ENCODE measurements around the gene NRSN2.
"Not testable (repeated sequence)": the region's sequence is repeated elsewhere in the genome, so short reads cannot be mapped to it uniquely, and the experiment has no call there.

The NRSN2 gene

GRCh38 chr20:371755-372542, 25.0 kb downstream of the NRSN2 start:
- Mint-ChIP-seq H3K4me3 (no peak overlapping the region), H3K36me3 (ENCODE audit: low read depth) (no peaks in the 10 kb centered on the region), H3K4me1 (peaks cover 26% of the 10 kb centered on the region), H3K27ac (no peak overlapping the region), H3K9me3 (no peaks in the 10 kb centered on the region), H3K27me3 (peaks cover 6% of the 10 kb centered on the region)
- DNase-seq = no peak
- ATAC-seq = no peak

- not testable (repeated sequence) for H3K27me3 Mint-ChIP-seq; DNase-seq; H3K36me3 Mint-ChIP-seq (ENCODE audit: low read depth); H3K9me3 Mint-ChIP-seq; H3K27ac Mint-ChIP-seq; H3K4me3 Mint-ChIP-seq
- ATAC-seq = peak; percentile 75
- peaks cover 26% of the 10 kb centered on the region for H3K4me1 Mint-ChIP-seq
Observed at GRCh38 chr20:372543-373082, 25.7 kb downstream of the NRSN2 start.

- ATAC-seq (peak; percentile 13), DNase-seq (peak; percentile 18)
- peaks cover 26% of the 10 kb centered on the region for H3K4me1 Mint-ChIP-seq
- no peak overlapping the region for H3K27ac Mint-ChIP-seq
- no peaks in the 10 kb centered on the region for H3K9me3 Mint-ChIP-seq
- peaks cover 3% of the 10 kb centered on the region for H3K27me3 Mint-ChIP-seq
- H3K36me3 Mint-ChIP-seq (ENCODE audit: low read depth) = no peaks in the 10 kb centered on the region
- H3K4me3 Mint-ChIP-seq = no peak overlapping the region
Observed at GRCh38 chr20:373171-373890, 26.4 kb downstream of the NRSN2 start.

- DNase-seq (no peak), ATAC-seq (no peak)
- H3K4me1 Mint-ChIP-seq = peaks cover 30% of the 10 kb centered on the region
- no peaks in the 10 kb centered on the region for H3K9me3 Mint-ChIP-seq
- no peak overlapping the region for H3K27ac Mint-ChIP-seq
- no peak overlapping the region for H3K4me3 Mint-ChIP-seq
- H3K27me3 Mint-ChIP-seq = no peaks in the 10 kb centered on the region
- H3K36me3 Mint-ChIP-seq (ENCODE audit: low read depth) = no peaks in the 10 kb centered on the region
Observed at GRCh38 chr20:375265-375889, 28.5 kb downstream of the NRSN2 start.

- Mint-ChIP-seq H3K27ac (no peak overlapping the region), H3K4me1 (peaks cover 29% of the 10 kb centered on the region), H3K36me3 (ENCODE audit: low read depth) (no peaks in the 10 kb centered on the region), H3K27me3 (no peaks in the 10 kb centered on the region), H3K4me3 (no peak overlapping the region), H3K9me3 (no peaks in the 10 kb centered on the region)
- DNase-seq (no peak), ATAC-seq (no peak)
Observed at GRCh38 chr20:376089-376488, 29.2 kb downstream of the NRSN2 start.

- H3K4me1 Mint-ChIP-seq = peaks cover 25% of the 10 kb centered on the region
- H3K27ac Mint-ChIP-seq = no peak overlapping the region
- no peaks in the 10 kb centered on the region for H3K36me3 Mint-ChIP-seq (ENCODE audit: low read depth)
- no peaks in the 10 kb centered on the region for H3K9me3 Mint-ChIP-seq
- ATAC-seq = no peak
- no peaks in the 10 kb centered on the region for H3K27me3 Mint-ChIP-seq
- DNase-seq = no peak
- no peak overlapping the region for H3K4me3 Mint-ChIP-seq
Observed at GRCh38 chr20:376750-377149, 29.8 kb downstream of the NRSN2 start.

GRCh38 chr20:377578-377977, 30.7 kb downstream of the NRSN2 start:
- H3K4me3 Mint-ChIP-seq; H3K27ac Mint-ChIP-seq; DNase-seq; H3K9me3 Mint-ChIP-seq; H3K27me3 Mint-ChIP-seq; ATAC-seq; H3K36me3 Mint-ChIP-seq (ENCODE audit: low read depth): not testable (repeated sequence)
- H3K4me1 Mint-ChIP-seq = peaks cover 19% of the 10 kb centered on the region

- H3K4me3 Mint-ChIP-seq = peak overlapping the region; percentile 82
- H3K27me3 Mint-ChIP-seq = no peaks in the 10 kb centered on the region
- H3K4me1 Mint-ChIP-seq = peaks cover 18% of the 10 kb centered on the region
- H3K9me3 Mint-ChIP-seq = no peaks in the 10 kb centered on the region
- H3K36me3 Mint-ChIP-seq (ENCODE audit: low read depth) = no peaks in the 10 kb centered on the region
- H3K27ac Mint-ChIP-seq = no peak overlapping the region
- ATAC-seq (no peak), DNase-seq (no peak)
Observed at GRCh38 chr20:378961-379336, 32.0 kb downstream of the NRSN2 start.

- Mint-ChIP-seq H3K4me1 (peaks cover 21% of the 10 kb centered on the region), H3K9me3 (no peaks in the 10 kb centered on the region), H3K4me3 (peak overlapping the region; percentile 82), H3K27me3 (no peaks in the 10 kb centered on the region), H3K36me3 (ENCODE audit: low read depth) (peaks cover 6% of the 10 kb centered on the region), H3K27ac (peak overlapping the region; percentile 81)
- ATAC-seq = peak; percentile 69
- peak; percentile 79 for DNase-seq
Observed at GRCh38 chr20:380763-381580, 34.1 kb downstream of the NRSN2 start.

- Mint-ChIP-seq H3K36me3 (ENCODE audit: low read depth) (peaks cover 8% of the 10 kb centered on the region), H3K4me1 (peaks cover 21% of the 10 kb centered on the region), H3K4me3 (peak overlapping the region; percentile 80), H3K27ac (peak overlapping the region; percentile 59), H3K27me3 (no peaks in the 10 kb centered on the region), H3K9me3 (no peaks in the 10 kb centered on the region)
- DNase-seq (peak; percentile 80), ATAC-seq (peak; percentile 69)
Observed at GRCh38 chr20:381581-382290, 34.8 kb downstream of the NRSN2 start.

- Mint-ChIP-seq H3K36me3 (ENCODE audit: low read depth) (peaks cover 13% of the 10 kb centered on the region), H3K27me3 (no peaks in the 10 kb centered on the region), H3K27ac (peak overlapping the region; percentile 59), H3K4me1 (peaks cover 21% of the 10 kb centered on the region), H3K9me3 (no peaks in the 10 kb centered on the region), H3K4me3 (peak overlapping the region; percentile 80)
- ATAC-seq (peak; percentile 5), DNase-seq (no peak)
Observed at GRCh38 chr20:382291-383115, 35.6 kb downstream of the NRSN2 start.

- H3K4me3 Mint-ChIP-seq = no peak overlapping the region
- no peak overlapping the region for H3K27ac Mint-ChIP-seq
- H3K4me1 Mint-ChIP-seq = peaks cover 21% of the 10 kb centered on the region
- ATAC-seq = no peak
- no peaks in the 10 kb centered on the region for H3K27me3 Mint-ChIP-seq
- no peak for DNase-seq
- no peaks in the 10 kb centered on the region for H3K9me3 Mint-ChIP-seq
- H3K36me3 Mint-ChIP-seq (ENCODE audit: low read depth) = peaks cover 24% of the 10 kb centered on the region
Observed at GRCh38 chr20:383889-384288, 37.0 kb downstream of the NRSN2 start.

- no peak overlapping the region for H3K27ac Mint-ChIP-seq
- no peak overlapping the region for H3K4me3 Mint-ChIP-seq
- no peak for DNase-seq
- no peaks in the 10 kb centered on the region for H3K9me3 Mint-ChIP-seq
- H3K4me1 Mint-ChIP-seq = peaks cover 18% of the 10 kb centered on the region
- ATAC-seq = no peak
- H3K36me3 Mint-ChIP-seq (ENCODE audit: low read depth) = peaks cover 30% of the 10 kb centered on the region
- no peaks in the 10 kb centered on the region for H3K27me3 Mint-ChIP-seq
Observed at GRCh38 chr20:384723-385122, 37.8 kb downstream of the NRSN2 start.

All from activated naive CD8-positive, alpha-beta T cell treated with anti-CD3 and anti-CD28 coated beads, Interleukin-2, amount 50 U/mL, for 24 hours (primary cell).